A172 (cell line): ENCODE results near the gene USP28. TPM values are rescaled to one million over a fixed set of nuclear protein-coding genes. Genes with fewer than 3 reads are reported as not detected.
"Not testable (repeated sequence)": the region's sequence is repeated elsewhere in the genome, so short reads cannot be mapped to it uniquely, and the experiment has no call there.

Experiments used
- DNase-seq: peaks from one replicate; pipeline ENCODE4 v3.0.0-alpha.2; 2015; ENCODE audit warnings: low spot score
- total RNA-seq: library from RNA; depleted of rRNA; stranded (reverse); fragments of >200 nt; shearing (Covaris generic); gene quantifications from 2 replicates; pipeline ENCODE4 v1.2.3, GENCODE V29; 2014

Gene USP28
- total RNA-seq, 1 experiment from 2014 or later = 15.9 TPM

- DNase-seq = no peak
Measured at GRCh38 chr11:113835306-113835705, 40.1 kb downstream of the USP28 start.

GRCh38 chr11:113833151-113833550 is 42.2 kb downstream of the USP28 start:
- no peak for DNase-seq

GRCh38 chr11:113831314-113831713 is 44.1 kb downstream of the USP28 start:
- no peak for DNase-seq

GRCh38 chr11:113829751-113830150 is 45.6 kb downstream of the USP28 start:
- DNase-seq = no peak

- no peak for DNase-seq
Measured at GRCh38 chr11:113828191-113828590, 47.2 kb downstream of the USP28 start.

DNA sequence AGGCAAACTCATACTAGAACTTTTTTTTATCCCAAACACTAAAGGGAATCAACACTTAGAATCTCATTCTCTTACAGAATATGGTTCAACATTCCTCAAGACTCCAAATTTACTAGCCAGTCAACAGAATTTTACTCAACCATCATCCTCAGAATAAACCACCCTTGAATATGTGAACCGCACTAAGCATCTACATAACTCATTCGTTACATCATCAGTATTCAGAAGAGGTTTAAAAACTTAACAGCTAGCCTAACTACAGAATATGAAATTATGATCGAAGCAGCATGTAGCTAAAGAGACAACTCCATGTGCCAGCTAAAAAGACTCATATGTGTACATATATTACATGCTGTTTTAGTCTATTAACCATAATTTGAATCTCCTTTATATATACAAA is 47.9 kb downstream of the USP28 start:
- DNase-seq = no peak

GRCh38 chr11:113818426-113818825 is 56.9 kb downstream of the USP28 start:
- peak; percentile 3 for DNase-seq

DNA sequence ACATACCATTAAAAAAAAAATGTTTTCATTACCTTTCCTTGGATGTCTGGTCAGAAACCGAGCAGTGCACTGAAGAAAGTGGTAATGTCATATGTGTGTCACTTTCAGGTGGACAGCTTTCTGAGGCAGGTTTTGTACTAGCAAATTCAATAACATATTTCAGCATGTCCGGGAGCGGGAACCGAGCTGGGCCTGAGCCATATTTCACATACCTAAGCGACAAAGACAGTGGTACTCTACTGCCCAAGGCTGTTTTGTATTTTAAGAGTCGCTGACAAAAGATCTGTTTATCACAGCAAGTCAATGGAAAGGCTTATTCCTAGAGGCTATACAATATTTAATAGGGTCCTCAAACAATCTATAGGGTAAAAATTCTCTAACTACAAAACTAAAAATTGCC is 57.7 kb downstream of the USP28 start:
- DNase-seq = no peak

GRCh38 chr11:113817162-113817561 is 58.2 kb downstream of the USP28 start:
- DNase-seq = no peak

- DNase-seq = no peak
Measured at GRCh38 chr11:113814181-113814580, 61.2 kb downstream of the USP28 start.

DNA sequence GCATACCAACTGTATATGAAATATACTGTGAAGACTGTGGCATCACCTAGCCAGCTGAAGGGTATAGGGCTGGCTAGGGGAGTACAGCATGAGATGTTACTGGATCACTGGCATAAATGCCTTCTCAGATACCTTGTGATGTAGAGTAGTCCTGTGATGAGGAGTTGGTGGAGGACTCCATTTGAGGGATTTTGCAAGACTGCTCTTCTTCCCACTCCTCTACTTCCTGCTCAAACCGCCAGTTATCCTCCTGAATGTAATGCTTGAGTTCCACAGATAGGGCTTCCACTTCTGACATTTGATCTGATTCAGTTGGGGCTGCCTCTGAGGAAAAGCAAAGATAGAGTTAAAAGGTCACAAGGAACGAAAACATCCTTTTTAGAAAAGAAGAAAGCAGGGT is 66.4 kb downstream of the USP28 start:
- DNase-seq = no peak

DNA sequence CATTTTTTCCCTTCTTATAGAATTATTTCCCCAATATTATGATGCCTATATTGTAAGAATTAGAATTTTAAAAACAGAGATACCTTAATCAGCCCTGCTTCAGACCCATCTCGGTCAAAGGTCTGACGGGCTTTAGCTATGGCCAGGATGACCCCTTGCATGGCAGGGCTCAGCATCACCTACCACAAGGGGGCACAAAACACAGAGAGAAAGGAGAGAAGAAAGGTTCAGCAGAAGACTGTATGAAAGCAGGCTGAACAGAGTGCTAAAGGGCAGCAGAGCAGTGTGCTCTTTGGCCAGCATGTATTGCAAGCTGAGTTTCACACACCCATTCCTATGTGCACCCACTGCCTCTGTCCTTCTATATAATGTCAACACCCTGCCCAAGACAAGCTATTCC is 69.0 kb downstream of the USP28 start:
- DNase-seq = peak; percentile 2

GRCh38 chr11:113805640-113806039 is 69.7 kb downstream of the USP28 start:
- no peak for DNase-seq

DNA sequence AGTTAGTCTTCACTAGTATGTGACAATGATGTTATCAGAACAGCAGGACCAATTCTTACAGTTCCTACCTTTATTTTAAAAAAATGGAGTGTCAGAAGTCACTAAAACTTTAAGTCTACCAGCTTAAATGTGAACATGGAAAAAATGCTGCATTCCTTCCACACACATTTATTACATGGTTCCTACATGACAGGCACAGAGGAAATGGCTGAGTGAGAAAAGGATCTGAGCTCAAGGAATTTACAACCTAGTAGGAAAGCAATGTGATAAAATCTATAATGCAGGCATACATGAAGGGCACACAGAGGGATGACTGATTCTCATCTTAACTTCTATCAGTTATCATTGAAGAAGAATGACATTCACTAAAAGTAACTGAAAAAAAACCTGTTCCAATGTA is 72.8 kb downstream of the USP28 start:
- no peak for DNase-seq

DNA sequence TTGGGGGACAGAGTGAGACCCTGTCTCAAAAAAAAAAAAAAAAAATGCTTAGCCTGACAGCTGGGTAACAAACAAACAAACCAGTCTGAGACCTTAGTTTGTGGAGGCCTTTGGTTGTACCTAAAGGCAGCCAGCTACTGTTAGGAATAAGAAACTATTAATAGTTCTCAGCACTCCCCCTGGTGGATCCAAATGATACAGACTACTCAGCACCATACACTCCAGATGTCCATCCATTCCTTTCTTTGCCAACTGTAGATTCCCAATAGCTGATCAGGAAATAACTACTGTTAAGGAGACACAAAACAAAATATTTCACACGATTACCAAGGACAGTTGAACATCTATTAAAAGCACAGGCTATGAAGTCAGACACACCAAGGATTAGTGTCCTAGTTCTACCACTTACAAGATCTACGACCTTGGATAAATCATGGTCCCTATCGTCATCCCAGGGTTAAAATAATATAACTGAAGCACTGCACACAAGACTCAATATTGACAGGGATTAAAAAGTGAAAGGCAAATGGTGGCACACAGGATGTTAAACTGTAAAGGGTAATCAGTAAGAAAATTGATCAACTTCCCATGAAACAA is 78.6 kb downstream of the USP28 start:
- peak; percentile 54 for DNase-seq

DNA sequence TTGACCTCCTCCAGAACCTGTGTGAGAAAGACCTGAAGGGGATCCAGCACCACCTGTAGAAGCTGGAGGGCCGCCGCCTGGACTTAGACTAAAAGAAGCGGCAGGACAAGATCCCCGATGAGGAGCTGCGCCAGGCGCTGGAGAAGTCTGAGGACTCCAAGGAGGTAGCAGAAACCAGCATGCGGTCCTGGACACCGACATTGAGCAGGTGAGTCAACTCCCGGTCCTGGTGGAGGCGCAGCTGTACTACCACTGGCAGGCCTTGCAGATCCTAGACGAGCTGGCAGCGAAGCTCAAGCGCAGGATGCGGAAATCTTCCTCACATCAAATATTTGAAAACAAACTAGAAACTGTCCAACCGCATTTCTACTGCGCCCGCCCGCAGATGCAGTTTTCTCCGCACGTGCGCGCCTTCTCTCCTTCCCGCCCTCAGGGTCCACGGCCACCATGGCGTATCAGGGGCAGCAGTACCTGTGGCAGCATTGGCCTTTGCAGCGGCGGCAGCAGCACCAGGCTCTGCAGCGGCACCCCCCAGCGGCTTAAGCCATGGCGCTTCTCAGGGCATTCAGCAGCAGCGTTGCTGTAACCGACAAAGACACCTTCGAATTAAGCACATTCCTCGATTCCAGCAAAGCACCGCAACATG is 85.6 kb downstream of the USP28 start:
- DNase-seq = no peak

- DNase-seq = not testable (repeated sequence)
Measured at GRCh38 chr11:113789016-113789415, 86.4 kb downstream of the USP28 start.

DNA sequence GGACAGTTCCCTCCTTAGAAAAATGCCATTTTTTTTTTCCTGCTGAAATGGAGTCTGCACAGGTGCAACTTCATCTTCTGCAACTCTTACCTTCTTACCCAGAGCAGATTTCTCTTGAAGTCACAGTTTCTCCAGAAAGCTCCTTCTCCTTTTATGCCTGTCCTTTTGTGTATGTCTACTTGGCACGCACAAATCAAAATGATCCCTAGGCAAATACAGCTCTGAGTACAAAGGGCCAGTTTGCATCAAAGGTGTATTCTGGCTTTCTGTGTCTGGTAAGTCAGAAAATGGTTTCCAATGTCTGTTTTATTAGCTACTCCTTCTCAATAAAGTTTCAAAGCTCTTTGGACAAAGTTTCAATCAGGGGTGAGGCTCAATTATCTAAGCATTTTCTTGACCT is 93.2 kb downstream of the USP28 start:
- DNase-seq = no peak

DNA sequence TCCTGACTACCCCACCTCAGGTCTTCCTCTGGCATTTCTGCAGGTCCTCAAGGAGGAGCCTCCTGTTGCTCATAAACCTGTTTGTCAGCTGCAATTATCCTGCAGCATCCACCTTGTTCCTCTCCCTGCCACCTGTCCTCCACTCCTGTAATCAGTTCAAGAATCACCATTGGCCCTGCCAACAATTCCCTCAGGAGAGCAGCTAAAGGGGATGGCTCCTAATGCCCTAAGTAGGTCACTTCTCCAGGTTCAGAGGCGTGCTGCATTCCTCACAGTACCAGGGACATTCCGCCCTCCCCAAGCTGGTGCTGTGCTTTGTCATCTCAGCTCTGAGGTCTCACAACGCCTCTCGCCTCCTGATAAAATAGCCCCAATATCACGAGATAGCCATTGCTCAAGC is 93.7 kb downstream of the USP28 start:
- DNase-seq = no peak

- DNase-seq = no peak
Measured at GRCh38 chr11:113779496-113779895, 95.9 kb downstream of the USP28 start, which contains the start of gene CLDN25. CLDN25 (plus strand) TSS chr11:113779796; CDS start chr11:113779796, 0 bp downstream.

GRCh38 chr11:113778111-113778910 is 97.1 kb downstream of the USP28 start:
- DNase-seq = peak; percentile 52

DNA sequence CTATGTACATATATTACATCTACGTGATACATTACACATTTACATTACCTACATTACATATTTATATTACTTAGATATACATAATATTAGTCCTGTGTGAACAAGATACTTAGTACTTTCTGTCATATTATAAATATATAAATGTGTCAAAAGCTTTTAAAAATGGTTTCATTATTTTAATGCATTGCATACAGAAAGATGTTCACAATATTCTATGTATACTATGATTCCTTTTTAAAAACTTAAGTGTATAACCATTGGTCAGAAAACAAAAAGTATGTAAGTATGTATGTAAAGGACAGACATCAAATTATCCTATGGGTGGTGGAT is 101.2 kb downstream of the USP28 start:
- DNase-seq = no peak
